Heart right ventricle (tissue), 16 donors: Measurements from ENCODE around the gene AUTS2. TPM values are rescaled to one million over a fixed set of nuclear protein-coding genes. Genes with fewer than 3 reads are reported as not detected.

Experiments
- ATAC-seq, 8 donors: fragments of 200-7000 bp; cut with Tn5 transposase; one replicate each; pipeline ENCODE4 v1.9.1; 2020; ENCODE audit warnings: mild to moderate bottlenecking in 8 of 8, moderate library complexity in 8 of 8, moderate number of reproducible peaks in 1 of 8
- DNase-seq, 2 donors: peaks; one replicate each; pipeline ENCODE4 v3.0.0-alpha.2; 2020
- H3K27ac ChIP-seq, 10 donors: fragments of 200-600 bp; sonication (generic) in 2 of 10; one replicate each; pipeline versions ENCODE4 v1.5.0 to v1.8.0; 2020 to 2022; ENCODE audit warnings: mild to moderate bottlenecking in 3 of 10
- H3K27me3 ChIP-seq, 7 donors: fragments of 200-600 bp; one replicate each; pipeline ENCODE4 v1.8.0; 2021 to 2022; ENCODE audit warnings: mild to moderate bottlenecking in 2 of 7
- H3K36me3 ChIP-seq, 9 donors: fragments of 200-600 bp; sonication (generic) in 1 of 9; one replicate each; pipeline versions ENCODE4 v1.5.0 to v1.8.0; 2020 to 2022; ENCODE audit warnings: mild to moderate bottlenecking in 2 of 9
- H3K4me1 ChIP-seq, 9 donors: fragments of 200-600 bp; sonication (generic) in 1 of 9; one replicate each; pipeline versions ENCODE4 v1.5.0 to v1.8.0; 2020 to 2022; ENCODE audit warnings: mild to moderate bottlenecking in 4 of 9
- H3K4me3 ChIP-seq, 10 donors: fragments of 200-600 bp; sonication (generic) in 2 of 10; one replicate each; pipeline versions ENCODE4 v1.5.0 to v1.8.0; 2020 to 2022; ENCODE audit warnings: mild to moderate bottlenecking in 7 of 10, moderate library complexity in 2 of 10
- H3K9me3 ChIP-seq, 11 donors: fragments of 200-600 bp in 10 of 11; sonication (generic) in 2 of 11; one replicate each; pipeline versions ENCODE4 v1.5.0 to v1.8.0; 2013 to 2022; ENCODE audit warnings: mild to moderate bottlenecking in 2 of 11, control low read depth in 1 of 11, moderate library complexity in 1 of 11
- CTCF ChIP-seq, 9 donors: fragments of 200-600 bp; sonication (generic) in 2 of 9; IDR thresholded peaks; one replicate each; pipeline versions ENCODE4 v1.5.0 to v1.8.0; 2021 to 2022; ENCODE audit warnings: antibody characterized with exemption in 9 of 9, mild to moderate bottlenecking in 5 of 9, moderate library complexity in 1 of 9
- WGBS, 2 donors: extraction: QIAGEN DNeasy Blood & Tissue Kit; methylation state at CpG; one replicate each; pipeline ENCODE4 v1.1.7; 2013; ENCODE audit warnings: inconsistent platforms in 1 of 2; 5-methylcytosine and 5-hydroxymethylcytosine counted together
- intact Hi-C, 10 donors: fragments of 100-400 bp; cut with DNase I; formaldehyde crosslinking; loops; one replicate each; pipeline versions ENCODE4 v1.11.1 to v1.14.2; 2022
- polyA plus RNA-seq, 2 donors: library from polyadenylated mRNA; stranded (reverse); fragments of 200-250 nt; gene quantifications; one replicate each; pipeline ENCODE4 v1.2.3, GENCODE V29; 2013
- total RNA-seq, 10 donors: library from RNA; stranded (reverse); fragmentation: NEBNext Ultra II Directional in 3 of 10; extraction: Animal tissue kit (Norgen Biotek cat#: 25700) in 3 of 10; gene quantifications; one replicate each; pipeline versions ENCODE4 v1.2.1 to v1.2.4, GENCODE V29; 2021 to 2023
- donor health status: Arrhythmogenic right ventricular cardiomyopathy.
- donor health status: ischemic (EF 13 %, LVEDD 7.1; RV severe dilation, severe dysfunction).
- donor health status: healthy with polysubstance abuse.
- donor health status: DM: no; HTN: yes; CAD: no.
- donor health status: DM: no; HTN: no; CAD: no.
- donor health status: ischemic (EF 25% LVEDD 6.9; RV normal size, moderate dysfunction).
- donor health status: ischemic (EF 25% LVEDD 5.7; RV mildly dilated, moderate dysfunction).
- donor health status: healthy.
- donor health status: DM: yes; HTN: yes; CAD: no.
- donor health status: Ischemic cardiomyopathy.
- donor health status: ischemic (EF 35%, LVEDD 5.7; RV mildly dilated, moderate dysfunction).
- donor health status: nonischemic (EF 11% LVEDD 7.7; RV severe dilation, severe dysfunction).
- donor health status: DM: yes; HTN: yes; CAD: no.
- donor health status: PGD.
- donor health status: ischemic (EF 29% LVEDD 5.4; RV normal size, mild dysfunction).
- donor health status: nonischemic (EF 23%, LVEDD 6.1; RV moderate dilation, normal function).

AUTS2 gene
- total and polyA plus RNA-seq, 12 donors: 1.6 to 11.2 (median 7.3) TPM

GRCh38 chr7:70288781-70289456, 690.6 kb downstream of the AUTS2 start:
- Histone ChIP-seq H3K27me3 (no peaks in the 10 kb centered on the region), H3K27ac (no peak overlapping the region), H3K36me3 (no peaks in the 10 kb centered on the region), H3K4me3 (no peak overlapping the region), H3K4me1 (no peaks in the 10 kb centered on the region), H3K9me3 (no peaks in the 10 kb centered on the region)
- intact Hi-C loops: no loop called here
- ATAC-seq (no peak), DNase-seq (no peak)
- TF ChIP-seq CTCF (IDR thresholded peaks at IDR 0.05): no peak
- 94 to 96% methylated on average over 5 of the region's 5 CpGs for WGBS, 2 donors

- Histone ChIP-seq H3K27me3 (no peaks in the 10 kb centered on the region), H3K9me3 (no peaks in the 10 kb centered on the region), H3K4me3 (no peak overlapping the region), H3K36me3 (no peaks in the 10 kb centered on the region), H3K27ac (no peak overlapping the region), H3K4me1 (no peaks in the 10 kb centered on the region)
- intact Hi-C loops: no loop called here
- 93 to 94% methylated on average over 5 of the region's 5 CpGs for WGBS, 2 donors
- no peak for TF ChIP-seq CTCF (IDR thresholded peaks at IDR 0.05)
- DNase-seq (no peak), ATAC-seq (no peak)
These were observed 694.4 kb downstream of the AUTS2 start for GRCh38 chr7:70292716-70293115.

- Histone ChIP-seq H3K36me3 (no peaks in the 10 kb centered on the region), H3K27me3 (no peaks in the 10 kb centered on the region), H3K4me3 (no peak overlapping the region), H3K9me3 (no peaks in the 10 kb centered on the region), H3K27ac (no peak overlapping the region), H3K4me1 (no peaks in the 10 kb centered on the region)
- no peak for TF ChIP-seq CTCF (IDR thresholded peaks at IDR 0.05)
- intact Hi-C loops: no loop called here
- DNase-seq (no peak), ATAC-seq (no peak)
- 88 to 92% methylated on average over 9 of the region's 9 CpGs for WGBS, 2 donors
These were observed 696.1 kb downstream of the AUTS2 start for GRCh38 chr7:70294211-70294911.

- Histone ChIP-seq H3K27ac (no peak overlapping the region), H3K4me3 (no peak overlapping the region), H3K36me3 (no peaks in the 10 kb centered on the region), H3K27me3 (no peaks in the 10 kb centered on the region), H3K9me3 (no peaks in the 10 kb centered on the region), H3K4me1 (no peaks in the 10 kb centered on the region)
- no peak for TF ChIP-seq CTCF (IDR thresholded peaks at IDR 0.05)
- intact Hi-C loops: no loop called here
- 90 to 91% methylated on average over 6 of the region's 6 CpGs for WGBS, 2 donors
- ATAC-seq (no peak), DNase-seq (no peak)
These were observed 700.7 kb downstream of the AUTS2 start for GRCh38 chr7:70298780-70299471.
